Mucosa of rectum (tissue), 2 donors: ENCODE measurements around the gene INPP4A.

Experiments
- H3K27ac ChIP-seq, 2 donors: one replicate each; pipeline ENCODE4 v1.7.0; 2013; ENCODE audit warnings: inconsistent platforms in 2 of 2, low read depth in 2 of 2, low read length in 2 of 2
- H3K27me3 ChIP-seq, 2 donors: one replicate each; pipeline ENCODE4 v1.7.0; 2013; ENCODE audit warnings: low read length in 2 of 2; ENCODE audit not compliant: control insufficient read depth in 2 of 2, insufficient read depth in 2 of 2
- H3K36me3 ChIP-seq, 2 donors: one replicate each; pipeline ENCODE4 v1.7.0; 2013; ENCODE audit warnings: low read length in 2 of 2; ENCODE audit not compliant: control insufficient read depth in 2 of 2, insufficient read depth in 2 of 2
- H3K4me1 ChIP-seq, 2 donors: one replicate each; pipeline ENCODE4 v1.7.0; 2013; ENCODE audit warnings: low read length in 2 of 2, mild to moderate bottlenecking in 1 of 2; ENCODE audit not compliant: control insufficient read depth in 2 of 2, insufficient read depth in 2 of 2
- H3K4me3 ChIP-seq, 2 donors: one replicate each; pipeline ENCODE4 v1.7.0; 2013; ENCODE audit warnings: low read length in 2 of 2
- H3K9ac ChIP-seq, 2 donors: one replicate each; pipeline ENCODE4 v1.7.0; 2013; ENCODE audit warnings: low read length in 2 of 2, low read depth in 1 of 2, mild to moderate bottlenecking in 1 of 2
- H3K9me3 ChIP-seq, 2 donors: one replicate each; pipeline ENCODE4 v1.7.0; 2013; ENCODE audit warnings: low read length in 2 of 2; ENCODE audit not compliant: control insufficient read depth in 2 of 2
- donor health status: healthy.
- donor health status: Normal muscosa, but diverticular disease.

INPP4A gene

GRCh38 chr2:98520806-98521205 lies 76.1 kb downstream of the INPP4A start:
- Histone ChIP-seq H3K9ac (no peak overlapping the region), H3K9me3 (no peaks in the 10 kb centered on the region), H3K4me1 (peaks cover 0 to 3% of the 10 kb centered on the region in 2 donors), H3K27me3 (no peaks in the 10 kb centered on the region), H3K36me3 (peaks cover 0 to 9% of the 10 kb centered on the region in 2 donors), H3K27ac (no peak overlapping the region), H3K4me3 (no peak overlapping the region)

GRCh38 chr2:98521266-98521665 lies 76.6 kb downstream of the INPP4A start:
- Histone ChIP-seq H3K4me3 (no peak overlapping the region), H3K4me1 (peaks cover 0 to 3% of the 10 kb centered on the region in 2 donors), H3K27me3 (no peaks in the 10 kb centered on the region), H3K9me3 (no peaks in the 10 kb centered on the region), H3K27ac (no peak overlapping the region), H3K9ac (no peak overlapping the region), H3K36me3 (peaks cover 0 to 9% of the 10 kb centered on the region in 2 donors)

- Histone ChIP-seq H3K4me1 (no peaks in the 10 kb centered on the region), H3K27me3 (no peaks in the 10 kb centered on the region), H3K4me3 (no peak overlapping the region), H3K9me3 (no peaks in the 10 kb centered on the region), H3K9ac (no peak overlapping the region), H3K36me3 (peaks cover 0 to 9% of the 10 kb centered on the region in 2 donors), H3K27ac (peak overlapping the region in 1 of 2 donors; percentile 11)
Measured at GRCh38 chr2:98522854-98523253, 78.2 kb downstream of the INPP4A start.

- Histone ChIP-seq H3K9ac (no peak overlapping the region), H3K36me3 (peaks cover 0 to 9% of the 10 kb centered on the region in 2 donors)
Measured at GRCh38 chr2:98524168-98524567, 79.5 kb downstream of the INPP4A start.

GRCh38 chr2:98528349-98528748 lies 83.7 kb downstream of the INPP4A start:
- Histone ChIP-seq H3K4me3 (no peak overlapping the region), H3K36me3 (peaks cover 0 to 4% of the 10 kb centered on the region in 2 donors), H3K27me3 (no peaks in the 10 kb centered on the region), H3K27ac (no peak overlapping the region), H3K9me3 (no peaks in the 10 kb centered on the region), H3K9ac (no peak overlapping the region), H3K4me1 (no peaks in the 10 kb centered on the region)

More at GRCh38 chr2:98524168-98524567, 79.5 kb downstream of the INPP4A start:
- H3K4me1 ChIP-seq: no peaks in the 10 kb centered on the region
- no peaks in the 10 kb centered on the region for H3K27me3 ChIP-seq
- no peak overlapping the region for H3K27ac ChIP-seq
- no peak overlapping the region for H3K4me3 ChIP-seq
- H3K9me3 ChIP-seq: no peaks in the 10 kb centered on the region

- Histone ChIP-seq H3K36me3 (peaks cover 0 to 2% of the 10 kb centered on the region in 2 donors), H3K4me1 (no peaks in the 10 kb centered on the region), H3K27me3 (no peaks in the 10 kb centered on the region), H3K9me3 (no peaks in the 10 kb centered on the region), H3K4me3 (no peak overlapping the region), H3K9ac (no peak overlapping the region), H3K27ac (no peak overlapping the region)
Measured at GRCh38 chr2:98530114-98530513, 85.5 kb downstream of the INPP4A start.

GRCh38 chr2:98532756-98533155 lies 88.1 kb downstream of the INPP4A start:
- Histone ChIP-seq H3K36me3 (peaks cover 6 to 16% of the 10 kb centered on the region in 2 donors), H3K27ac (no peak overlapping the region), H3K9ac (no peak overlapping the region), H3K4me1 (no peaks in the 10 kb centered on the region), H3K9me3 (no peaks in the 10 kb centered on the region), H3K4me3 (no peak overlapping the region), H3K27me3 (no peaks in the 10 kb centered on the region)

- Histone ChIP-seq H3K36me3 (peaks cover 10 to 24% of the 10 kb centered on the region in 2 donors), H3K9me3 (no peaks in the 10 kb centered on the region), H3K27me3 (no peaks in the 10 kb centered on the region), H3K4me3 (no peak overlapping the region), H3K27ac (no peak overlapping the region), H3K4me1 (no peaks in the 10 kb centered on the region), H3K9ac (no peak overlapping the region)
Measured at GRCh38 chr2:98533547-98533946, 88.9 kb downstream of the INPP4A start.

- H3K27ac ChIP-seq: no peak overlapping the region
- no peak overlapping the region for H3K4me3 ChIP-seq
- peaks cover 16 to 35% of the 10 kb centered on the region in 2 donors for H3K36me3 ChIP-seq
- no peaks in the 10 kb centered on the region for H3K4me1 ChIP-seq
- H3K9ac ChIP-seq: no peak overlapping the region
- H3K27me3 ChIP-seq: no peaks in the 10 kb centered on the region
- no peaks in the 10 kb centered on the region for H3K9me3 ChIP-seq
Measured at GRCh38 chr2:98534761-98535160, 90.1 kb downstream of the INPP4A start.

- Histone ChIP-seq H3K27ac (no peak overlapping the region), H3K9ac (no peak overlapping the region), H3K4me3 (no peak overlapping the region), H3K4me1 (no peaks in the 10 kb centered on the region), H3K36me3 (peaks cover 16 to 39% of the 10 kb centered on the region in 2 donors), H3K9me3 (no peaks in the 10 kb centered on the region), H3K27me3 (no peaks in the 10 kb centered on the region)
Measured at GRCh38 chr2:98535971-98536677, 91.5 kb downstream of the INPP4A start.
